Measurements from ENCODE around the gene MAN1A1. TPM values are rescaled to one million over a fixed set of nuclear protein-coding genes. Genes with fewer than 3 reads are reported as not detected.
"Not testable (repeated sequence)": the region's sequence is repeated elsewhere in the genome, so short reads cannot be mapped to it uniquely, and the experiment has no call there.

Gene MAN1A1
- total and polyA plus RNA-seq, 7 donors, result 10.2 to 143 (median 81.9) TPM

DNA sequence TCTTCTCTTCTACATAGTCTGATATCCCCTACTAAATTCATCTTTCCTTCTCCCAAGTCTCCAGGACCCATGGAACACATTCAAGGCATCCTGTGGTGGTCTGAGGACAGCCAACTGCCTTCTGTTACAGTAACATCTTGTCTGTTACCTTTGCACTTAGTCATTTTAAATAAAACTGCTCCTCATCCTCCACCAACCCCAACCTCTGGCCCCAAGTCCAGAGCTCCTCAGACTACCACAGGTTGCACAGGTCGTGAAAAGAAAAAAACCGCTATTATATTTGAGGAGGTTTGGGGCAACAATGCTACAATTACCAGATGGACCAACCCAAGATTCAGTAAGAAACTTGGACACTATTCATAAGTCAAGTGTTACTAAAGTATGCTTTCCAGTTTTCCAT lies 49.9 kb downstream of the MAN1A1 start:
- no peak for DNase-seq
- no peak overlapping the region for H3K27ac ChIP-seq
- H3K9me3 ChIP-seq, result no peaks in the 10 kb centered on the region
- no peak overlapping the region for H3K4me3 ChIP-seq
- H3K27me3 ChIP-seq, result no peaks in the 10 kb centered on the region
- intact Hi-C loops (cut with DNase I), result no loop called here
- peaks cover 0 to 21% (median 3%) of the 10 kb centered on the region in 4 donors for H3K36me3 ChIP-seq
- 97 to 100% methylated on average over 2 of the region's 2 CpGs for WGBS, 2 donors
- H3K4me1 ChIP-seq, result peaks cover 0 to 20% (median 10%) of the 10 kb centered on the region in 4 donors
- TF ChIP-seq, protein P1, sequence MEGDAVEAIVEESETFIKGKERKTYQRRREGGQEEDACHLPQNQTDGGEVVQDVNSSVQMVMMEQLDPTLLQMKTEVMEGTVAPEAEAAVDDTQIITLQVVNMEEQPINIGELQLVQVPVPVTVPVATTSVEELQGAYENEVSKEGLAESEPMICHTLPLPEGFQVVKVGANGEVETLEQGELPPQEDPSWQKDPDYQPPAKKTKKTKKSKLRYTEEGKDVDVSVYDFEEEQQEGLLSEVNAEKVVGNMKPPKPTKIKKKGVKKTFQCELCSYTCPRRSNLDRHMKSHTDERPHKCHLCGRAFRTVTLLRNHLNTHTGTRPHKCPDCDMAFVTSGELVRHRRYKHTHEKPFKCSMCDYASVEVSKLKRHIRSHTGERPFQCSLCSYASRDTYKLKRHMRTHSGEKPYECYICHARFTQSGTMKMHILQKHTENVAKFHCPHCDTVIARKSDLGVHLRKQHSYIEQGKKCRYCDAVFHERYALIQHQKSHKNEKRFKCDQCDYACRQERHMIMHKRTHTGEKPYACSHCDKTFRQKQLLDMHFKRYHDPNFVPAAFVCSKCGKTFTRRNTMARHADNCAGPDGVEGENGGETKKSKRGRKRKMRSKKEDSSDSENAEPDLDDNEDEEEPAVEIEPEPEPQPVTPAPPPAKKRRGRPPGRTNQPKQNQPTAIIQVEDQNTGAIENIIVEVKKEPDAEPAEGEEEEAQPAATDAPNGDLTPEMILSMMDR (IDR thresholded peaks at IDR 0.05), result no peak

DNA sequence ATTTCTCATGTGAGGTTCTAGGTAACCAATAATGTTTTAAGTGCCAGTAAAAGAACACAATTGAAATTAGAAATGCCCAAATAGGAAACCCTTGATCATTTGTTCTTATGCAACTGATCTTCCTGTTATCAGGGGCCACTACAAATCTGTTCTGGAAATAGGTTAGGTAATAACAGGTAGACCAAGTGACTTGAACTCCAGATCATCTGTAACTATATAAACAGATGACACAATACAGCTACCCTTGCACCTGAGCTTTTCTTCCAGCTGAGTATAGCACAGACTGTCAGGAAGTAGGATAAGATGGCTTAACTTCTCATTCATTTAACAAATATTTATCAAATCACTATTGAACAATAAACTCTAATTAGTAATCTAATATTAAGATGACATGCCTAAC lies 52.5 kb downstream of the MAN1A1 start:
- no peaks in the 10 kb centered on the region for H3K9me3 ChIP-seq
- TF ChIP-seq EP300 (IDR thresholded peaks at IDR 0.05) (no peak), POLR2A (IDR thresholded peaks at IDR 0.05) (no peak), POLR2AphosphoS5 (IDR thresholded peaks at IDR 0.05) (no peak)
- TF ChIP-seq, protein P1 (IDR thresholded peaks at IDR 0.05), result no peak
- H3K4me3 ChIP-seq, result no peak overlapping the region
- peaks cover 0 to 15% (median 8%) of the 10 kb centered on the region in 4 donors for H3K4me1 ChIP-seq
- H3K27ac ChIP-seq, result no peak overlapping the region
- peaks cover 0 to 21% (median 3%) of the 10 kb centered on the region in 4 donors for H3K36me3 ChIP-seq
- intact Hi-C loops (cut with DNase I), result no loop called here
- DNase-seq, result no peak
- no peaks in the 10 kb centered on the region for H3K27me3 ChIP-seq

DNA sequence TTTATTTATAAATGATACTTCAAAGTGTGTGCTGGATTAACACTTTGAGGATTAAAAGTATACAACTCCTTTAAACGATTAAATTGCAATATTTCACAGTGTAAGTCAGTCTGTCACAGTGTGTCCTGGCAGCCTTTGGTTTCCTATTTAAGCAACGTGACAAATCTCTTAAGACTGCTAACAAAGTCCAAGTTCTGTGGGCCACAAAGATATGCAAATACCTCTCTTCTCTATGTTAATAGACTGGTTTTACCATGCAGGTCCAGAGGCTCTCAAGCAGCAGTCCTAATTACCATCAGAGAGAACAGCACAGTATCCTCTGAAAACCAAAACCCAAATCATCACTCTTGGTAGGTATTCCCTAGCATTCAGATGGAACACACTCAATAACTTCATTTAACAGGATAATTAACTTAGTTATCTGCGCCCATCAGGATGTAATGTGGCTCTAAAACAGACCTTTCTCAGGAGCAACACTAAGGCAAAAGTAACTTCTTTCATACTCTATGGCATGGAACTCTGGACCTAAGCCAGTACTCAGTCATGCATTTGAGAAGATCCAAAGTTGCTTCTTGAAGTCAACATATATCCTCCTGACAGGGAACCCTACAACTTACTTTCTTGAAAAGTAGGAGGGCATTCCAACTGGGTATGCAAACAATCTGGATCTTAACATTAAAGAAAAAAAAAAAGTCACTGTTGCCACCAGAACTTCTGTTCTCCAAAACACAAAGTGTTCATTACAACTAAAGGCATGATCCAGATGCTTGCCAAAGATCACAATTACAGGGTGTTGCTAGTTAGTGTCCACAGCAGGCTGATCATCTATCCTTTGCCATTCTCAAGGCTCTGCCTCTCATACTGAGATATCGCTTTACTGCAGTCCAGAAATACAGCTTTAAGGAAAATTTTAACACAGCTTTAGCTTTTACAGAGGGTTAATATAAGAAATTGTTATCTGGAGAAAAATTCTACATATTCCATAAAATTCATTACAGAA lies 53.2 kb downstream of the MAN1A1 start:
- TF ChIP-seq, protein P1 (IDR thresholded peaks at IDR 0.05), result no peak
- TF ChIP-seq EP300 (IDR thresholded peaks at IDR 0.05) (no peak), POLR2A (IDR thresholded peaks at IDR 0.05) (no peak)
- no peaks in the 10 kb centered on the region for H3K9me3 ChIP-seq
- no peak overlapping the region for H3K4me3 ChIP-seq
- WGBS, 2 donors, result 76 to 91% methylated on average over 4 of the region's 4 CpGs
- intact Hi-C loops (cut with DNase I), result no loop called here
- H3K36me3 ChIP-seq, result peaks cover 0 to 17% (median under 1%) of the 10 kb centered on the region in 4 donors
- H3K27me3 ChIP-seq, result no peaks in the 10 kb centered on the region
- DNase-seq, result no peak
- H3K4me1 ChIP-seq, result peaks cover 0 to 15% (median 8%) of the 10 kb centered on the region in 4 donors
- H3K27ac ChIP-seq, result no peak overlapping the region

GRCh38 chr6:119294984-119295383 lies 54.6 kb downstream of the MAN1A1 start:
- 86 to 96% methylated on average over 4 of the region's 4 CpGs for WGBS, 2 donors
- Histone ChIP-seq H3K9me3 (no peaks in the 10 kb centered on the region), H3K27ac (no peak overlapping the region), H3K4me1 (peaks cover 0 to 15% (median 9%) of the 10 kb centered on the region in 4 donors), H3K27me3 (no peaks in the 10 kb centered on the region), H3K36me3 (peaks cover 0 to 4% (median 0%) of the 10 kb centered on the region in 4 donors), H3K4me3 (no peak overlapping the region)
- DNase-seq, result no peak
- no peak for TF ChIP-seq POLR2AphosphoS5 (IDR thresholded peaks at IDR 0.05)
- no peak for TF ChIP-seq EP300 (IDR thresholded peaks at IDR 0.05)
- TF ChIP-seq, protein P1 (IDR thresholded peaks at IDR 0.05), result no peak
- TF ChIP-seq POLR2A (IDR thresholded peaks at IDR 0.05), result no peak
- intact Hi-C loops (cut with DNase I), result no loop called here

DNA sequence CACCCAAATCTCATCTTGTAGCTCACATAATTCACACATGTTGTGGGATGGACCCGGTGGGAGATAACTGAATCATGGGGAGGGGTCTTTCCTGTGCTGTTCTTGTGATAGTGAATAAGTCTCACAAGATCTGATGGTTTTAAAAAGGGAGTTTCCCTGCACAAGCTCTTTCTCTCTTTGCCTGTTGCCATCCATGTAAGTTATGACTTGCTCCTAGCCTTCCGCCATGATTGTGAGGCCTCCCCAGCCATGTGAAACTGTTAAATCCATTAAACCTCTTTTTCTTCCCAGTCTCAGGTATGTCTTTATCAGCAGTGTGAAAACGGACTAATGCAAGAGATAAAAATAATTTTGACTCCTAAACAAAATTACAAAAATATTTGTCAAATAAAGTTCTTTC lies 58.5 kb downstream of the MAN1A1 start:
- intact Hi-C loops (cut with DNase I); H3K36me3 ChIP-seq; H3K27me3 ChIP-seq; H3K4me3 ChIP-seq; DNase-seq; H3K9me3 ChIP-seq; H3K27ac ChIP-seq: not testable (repeated sequence)
- 94 to 95% methylated on average over 3 of the region's 3 CpGs for WGBS, 2 donors
- peaks cover 0 to 13% (median 6%) of the 10 kb centered on the region in 4 donors for H3K4me1 ChIP-seq

Data from sigmoid colon (tissue), 7 donors.